Fibroblast of lung (primary cell): ENCODE results near the gene ROBO3. TPM values are rescaled to one million over a fixed set of nuclear protein-coding genes. Genes with fewer than 3 reads are reported as not detected.

ENCODE experiments used
- DNase-seq, 2 donors: peaks; one replicate each; pipeline versions ENCODE4 v3.0.0 to v3.0.0-alpha.2; 2010; ENCODE audit warnings: low read depth in 2 of 2
- H2AFZ ChIP-seq: 2 replicates; pipeline ENCODE4 v1.5.1; 2012; ENCODE audit warnings: low read length, control low read depth, inconsistent platforms
- H3K27ac ChIP-seq: 2 replicates; pipeline ENCODE4 v1.5.1; 2011; ENCODE audit warnings: low read length, control low read depth; ENCODE audit not compliant: insufficient read depth
- H3K27me3 ChIP-seq: 2 replicates; pipeline ENCODE4 v1.5.1; 2011; ENCODE audit warnings: mild to moderate bottlenecking, low read length; ENCODE audit not compliant: control insufficient read depth, insufficient read depth
- H3K36me3 ChIP-seq: 2 replicates; pipeline ENCODE4 v1.5.1; 2011; ENCODE audit warnings: low read length; ENCODE audit not compliant: control insufficient read depth, insufficient read depth
- H3K4me1 ChIP-seq: 2 replicates; pipeline ENCODE4 v1.5.1; 2011; ENCODE audit warnings: low read length; ENCODE audit not compliant: control insufficient read depth, insufficient read depth; ENCODE audit errors: extremely low read depth
- H3K4me2 ChIP-seq: 2 replicates; pipeline ENCODE4 v1.5.1; 2011; ENCODE audit warnings: low read length, control low read depth; ENCODE audit not compliant: insufficient read depth; ENCODE audit errors: extremely low read depth
- H3K4me3 ChIP-seq, 4 experiments: fragments of 200-600 bp in 1 of 4; sonication (generic) in 1 of 4; replicated peaks in 1 of 4; 2 replicates each; pipeline ENCODE4 v1.5.1; 2011 to 2016; ENCODE audit warnings: low read length in 4 of 4, low read depth in 3 of 4, mild to moderate bottlenecking in 3 of 4, control low read depth in 2 of 4, inconsistent platforms in 1 of 4, mixed read lengths in 1 of 4; ENCODE audit not compliant: insufficient read depth in 1 of 4; ENCODE audit errors: control extremely low read depth in 1 of 4
- H3K79me2 ChIP-seq: 2 replicates; pipeline ENCODE4 v1.5.1; 2012; ENCODE audit warnings: mild to moderate bottlenecking, low read length, inconsistent platforms; ENCODE audit not compliant: control insufficient read depth, insufficient read depth
- H3K9ac ChIP-seq: 2 replicates; pipeline ENCODE4 v1.5.1; 2011; ENCODE audit warnings: mild to moderate bottlenecking, low read length, control low read depth; ENCODE audit not compliant: insufficient read depth
- H3K9me3 ChIP-seq: 2 replicates; pipeline ENCODE4 v1.5.1; 2012; ENCODE audit warnings: low read depth, low read length; ENCODE audit not compliant: control insufficient read depth, insufficient read depth
- H4K20me1 ChIP-seq: 2 replicates; pipeline ENCODE4 v1.5.1; 2011; ENCODE audit warnings: low read length; ENCODE audit not compliant: control insufficient read depth, insufficient read depth; ENCODE audit errors: extremely low read depth
- EZH2 ChIP-seq: IDR thresholded peaks from 2 replicates; pipeline ENCODE4 v1.5.1; 2012; ENCODE audit warnings: low read length, control low read depth, mild to moderate bottlenecking; ENCODE audit errors: missing control alignments
- polyA plus RNA-seq, 2 donors: library from polyadenylated mRNA; depleted of rRNA in 1 of 2; stranded (reverse) in 1 of 2; unstranded in 1 of 2; fragments of >200 nt; gene quantifications; 2 replicates each; pipeline ENCODE4 v1.2.1, GENCODE V29; 2011 to 2012; ENCODE audit warnings: missing spikeins in 1 of 2
- total RNA-seq: library from RNA; depleted of rRNA; stranded (reverse); fragments of >200 nt; gene quantifications from 2 replicates; pipeline ENCODE4 v1.2.1, GENCODE V29; 2014
- TF ChIP-seq, protein P1 (sequence below), 2 donors: IDR thresholded peaks in 1 of 2; conservative IDR thresholded peaks in 1 of 2; 1 replicate in 1 of 2; 2 replicates in 1 of 2; pipeline ENCODE4 v1.5.1; 2011 to 2012; ENCODE audit warnings: low read length in 2 of 2, control low read depth in 1 of 2, inconsistent platforms in 1 of 2, low read depth in 1 of 2, mild to moderate bottlenecking in 1 of 2

ROBO3 gene
- total and polyA plus RNA-seq, 2 donors (not counting 1 experiment from before 2014, with no cell fraction given), result 7.2 to 25.4 TPM

GRCh38 chr11:124896071-124896750, 31.0 kb downstream of the ROBO3 start:
- Histone ChIP-seq H3K4me3 (no peak overlapping the region), H3K27me3 (no peaks in the 10 kb centered on the region), H4K20me1 (no peaks in the 10 kb centered on the region), H3K27ac (no peak overlapping the region), H2AFZ (no peak overlapping the region), H3K9me3 (no peaks in the 10 kb centered on the region), H3K4me2 (no peak overlapping the region), H3K9ac (no peak overlapping the region), H3K4me1 (peaks cover 44% of the 10 kb centered on the region), H3K36me3 (no peaks in the 10 kb centered on the region), H3K79me2 (no peaks in the 10 kb centered on the region)
- DNase-seq, result peak in 1 of 2 donors; percentile 46
- TF ChIP-seq, protein P1, sequence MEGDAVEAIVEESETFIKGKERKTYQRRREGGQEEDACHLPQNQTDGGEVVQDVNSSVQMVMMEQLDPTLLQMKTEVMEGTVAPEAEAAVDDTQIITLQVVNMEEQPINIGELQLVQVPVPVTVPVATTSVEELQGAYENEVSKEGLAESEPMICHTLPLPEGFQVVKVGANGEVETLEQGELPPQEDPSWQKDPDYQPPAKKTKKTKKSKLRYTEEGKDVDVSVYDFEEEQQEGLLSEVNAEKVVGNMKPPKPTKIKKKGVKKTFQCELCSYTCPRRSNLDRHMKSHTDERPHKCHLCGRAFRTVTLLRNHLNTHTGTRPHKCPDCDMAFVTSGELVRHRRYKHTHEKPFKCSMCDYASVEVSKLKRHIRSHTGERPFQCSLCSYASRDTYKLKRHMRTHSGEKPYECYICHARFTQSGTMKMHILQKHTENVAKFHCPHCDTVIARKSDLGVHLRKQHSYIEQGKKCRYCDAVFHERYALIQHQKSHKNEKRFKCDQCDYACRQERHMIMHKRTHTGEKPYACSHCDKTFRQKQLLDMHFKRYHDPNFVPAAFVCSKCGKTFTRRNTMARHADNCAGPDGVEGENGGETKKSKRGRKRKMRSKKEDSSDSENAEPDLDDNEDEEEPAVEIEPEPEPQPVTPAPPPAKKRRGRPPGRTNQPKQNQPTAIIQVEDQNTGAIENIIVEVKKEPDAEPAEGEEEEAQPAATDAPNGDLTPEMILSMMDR (conservative IDR thresholded peaks at IDR 0.05 in 1 of 2, IDR thresholded peaks at IDR 0.05 in 1 of 2; ENCODE audit: low read depth in 1 of 2, low read length in 2 of 2), result no peak
- no peak for TF ChIP-seq EZH2

DNA sequence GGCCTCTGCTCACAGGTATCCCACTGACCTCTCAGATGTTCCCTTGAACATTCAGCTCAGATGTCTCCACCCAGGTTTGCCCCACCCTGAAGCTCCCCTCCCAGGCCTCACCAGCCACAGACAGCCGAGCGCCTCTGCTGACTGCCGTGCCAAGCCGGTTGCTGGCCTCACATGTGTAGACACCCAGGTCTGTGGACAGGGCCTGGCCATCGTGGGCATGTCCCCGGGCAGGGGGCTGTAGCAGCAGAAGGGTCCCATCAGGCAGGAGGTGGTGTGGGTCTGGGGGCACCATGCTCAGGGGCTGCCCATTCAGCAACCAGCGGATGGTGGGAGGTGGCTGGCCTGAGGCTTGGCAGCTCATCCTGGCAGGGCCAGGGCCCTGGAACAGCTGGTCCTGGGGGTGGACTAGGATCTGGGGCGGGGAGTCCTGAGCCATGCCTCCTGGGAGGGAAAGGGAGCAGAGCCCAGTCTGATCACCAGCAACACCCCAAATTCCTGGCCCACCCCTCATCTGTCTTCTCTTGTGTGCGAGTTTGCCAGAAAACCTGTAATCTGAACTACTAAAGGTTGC, 31.7 kb downstream of the ROBO3 start:
- H2AFZ ChIP-seq, result no peak overlapping the region
- no peak for TF ChIP-seq EZH2
- TF ChIP-seq, protein P1 (conservative IDR thresholded peaks at IDR 0.05 in 1 of 2, IDR thresholded peaks at IDR 0.05 in 1 of 2; ENCODE audit: low read depth in 1 of 2, low read length in 2 of 2), result no peak
- no peaks in the 10 kb centered on the region for H3K27me3 ChIP-seq
- H3K4me3 ChIP-seq, result no peak overlapping the region
- no peaks in the 10 kb centered on the region for H3K9me3 ChIP-seq
- no peaks in the 10 kb centered on the region for H3K79me2 ChIP-seq
- no peak for DNase-seq
- no peak overlapping the region for H3K4me2 ChIP-seq
- no peak overlapping the region for H3K9ac ChIP-seq
- H3K36me3 ChIP-seq, result no peaks in the 10 kb centered on the region
- peaks cover 42% of the 10 kb centered on the region for H3K4me1 ChIP-seq
- H3K27ac ChIP-seq, result peak overlapping the region; percentile 96
- H4K20me1 ChIP-seq, result no peaks in the 10 kb centered on the region

DNA sequence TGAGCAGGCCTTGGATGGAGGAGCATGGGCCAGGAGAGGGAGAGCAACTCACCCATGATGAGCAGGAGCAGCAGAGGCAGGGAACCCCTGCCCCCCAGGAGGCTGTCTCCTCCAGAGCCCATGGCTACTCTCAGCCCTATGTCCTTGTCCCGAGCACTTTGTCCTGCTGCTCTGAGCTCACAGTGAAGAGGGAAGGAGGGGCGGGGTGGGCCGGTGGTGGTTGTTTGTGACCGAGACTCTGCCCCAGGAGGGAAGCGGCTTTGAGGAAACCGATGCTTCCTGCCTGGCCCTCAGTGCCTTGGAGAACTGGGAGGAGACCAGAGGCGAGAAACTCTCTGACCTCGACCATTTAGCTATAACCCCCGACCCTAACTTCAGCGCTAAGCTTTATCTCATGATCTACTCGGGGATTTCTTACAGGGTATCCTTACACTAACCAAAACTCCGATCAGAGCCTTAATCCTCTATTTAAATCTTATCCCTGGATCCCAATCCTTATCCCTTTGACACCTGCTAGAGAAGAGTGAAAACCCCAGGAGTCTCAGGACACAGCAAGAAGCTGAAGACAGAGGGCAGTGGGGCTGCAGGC, 32.5 kb downstream of the ROBO3 start, which contains the start of gene ROBO4:
Gene ROBO4 (minus strand): TSS at position 192 of the 589 bp plus-strand sequence. CDS start 70 bp downstream, at position 122.
- H3K36me3 ChIP-seq, result no peaks in the 10 kb centered on the region
- H3K4me1 ChIP-seq, result peaks cover 42% of the 10 kb centered on the region
- peak within 1 kb of the TSS; percentile 58 for H3K4me2 ChIP-seq
- H2AFZ ChIP-seq, result peak within 1 kb of the TSS; percentile 73
- no peaks in the 10 kb centered on the region for H3K79me2 ChIP-seq
- TF ChIP-seq, protein P1 (conservative IDR thresholded peaks at IDR 0.05 in 1 of 2, IDR thresholded peaks at IDR 0.05 in 1 of 2; ENCODE audit: low read depth in 1 of 2, low read length in 2 of 2), result no peak
- TF ChIP-seq EZH2, result no peak
- DNase-seq, result no peak
- no peak within 1 kb of the TSS for H3K4me3 ChIP-seq
- peak within 1 kb of the TSS; percentile 96 for H3K27ac ChIP-seq
- peak within 1 kb of the TSS; percentile 43 for H3K9ac ChIP-seq
- no peaks in the 10 kb centered on the region for H4K20me1 ChIP-seq
- H3K9me3 ChIP-seq, result no peaks in the 10 kb centered on the region
- no peaks in the 10 kb centered on the region for H3K27me3 ChIP-seq
